Measurements from ENCODE around the gene SIX2.
"Not testable (repeated sequence)": the region's sequence is repeated elsewhere in the genome, so short reads cannot be mapped to it uniquely, and the experiment has no call there.

Gene SIX2

GRCh38 chr2:45009303-45009927, at the start of gene SIX2:
SIX2 (minus strand) TSS chr2:45009452; CDS start chr2:45009110, 342 bp downstream.
- DNase-seq, result peak; percentile 92 to 95

DNA sequence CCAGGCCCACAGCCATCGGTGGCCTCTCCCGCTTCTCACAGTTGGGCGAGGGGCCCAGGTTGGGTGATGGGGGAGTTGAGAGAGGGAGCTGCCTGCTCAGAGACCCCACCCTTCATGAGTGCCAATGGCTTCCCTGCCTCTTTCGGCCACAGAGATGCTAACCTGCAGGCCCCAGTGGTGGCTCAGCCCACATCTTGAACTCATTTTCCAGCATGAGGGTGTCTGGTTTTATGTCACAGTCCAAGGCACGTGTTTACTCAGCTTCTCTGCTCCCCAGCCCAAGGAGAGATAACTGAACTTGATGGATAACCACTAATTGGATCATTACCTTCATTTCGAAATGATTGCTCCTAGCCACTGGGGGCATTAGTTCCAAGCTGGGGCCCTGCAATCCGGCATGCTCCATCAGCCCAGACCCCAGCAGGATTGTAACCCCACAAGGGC, 45.9 kb upstream of the SIX2 start:
- no peak for DNase-seq

- no peak for DNase-seq
Observed at GRCh38 chr2:45053966-45054365, 44.7 kb upstream of the SIX2 start.

GRCh38 chr2:45052388-45052928, 43.2 kb upstream of the SIX2 start:
- no peak for DNase-seq

DNA sequence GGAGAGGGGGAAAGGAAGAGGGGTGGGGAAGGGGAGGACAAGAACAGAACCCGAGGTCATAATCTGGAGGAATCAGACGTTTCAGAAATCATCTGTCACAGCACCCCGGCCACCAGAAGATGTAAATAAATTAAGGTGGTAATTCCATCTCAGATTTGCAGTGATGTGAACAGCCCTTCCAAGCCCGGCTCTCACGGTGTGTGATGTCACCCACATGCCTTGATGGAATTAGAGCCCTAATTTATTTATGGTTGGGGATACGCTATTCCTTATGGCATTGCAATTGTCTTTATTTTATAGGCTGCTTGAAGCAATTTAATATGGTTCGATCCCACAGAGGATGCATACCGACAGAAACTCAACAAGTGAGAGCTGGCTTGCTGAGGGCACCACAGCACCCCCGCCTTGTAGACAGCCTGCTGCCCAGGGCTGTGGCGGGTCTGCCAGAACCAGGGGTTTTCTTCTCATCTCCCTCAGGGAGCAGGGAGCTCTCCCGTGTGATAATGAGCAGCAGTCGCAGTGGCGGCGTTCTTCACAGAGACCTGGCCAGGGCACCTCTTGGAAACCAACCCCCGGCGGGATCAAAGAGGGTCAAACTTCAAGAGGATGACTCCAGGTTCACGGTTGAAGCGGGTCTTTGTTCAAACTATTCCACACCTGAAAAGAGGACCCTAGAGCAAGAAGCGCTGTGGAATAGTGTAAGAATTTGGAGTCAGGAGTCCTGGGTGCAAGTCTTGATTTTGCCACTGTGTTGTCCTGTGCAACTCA, 40.5 kb upstream of the SIX2 start:
- DNase-seq, result no peak

DNA sequence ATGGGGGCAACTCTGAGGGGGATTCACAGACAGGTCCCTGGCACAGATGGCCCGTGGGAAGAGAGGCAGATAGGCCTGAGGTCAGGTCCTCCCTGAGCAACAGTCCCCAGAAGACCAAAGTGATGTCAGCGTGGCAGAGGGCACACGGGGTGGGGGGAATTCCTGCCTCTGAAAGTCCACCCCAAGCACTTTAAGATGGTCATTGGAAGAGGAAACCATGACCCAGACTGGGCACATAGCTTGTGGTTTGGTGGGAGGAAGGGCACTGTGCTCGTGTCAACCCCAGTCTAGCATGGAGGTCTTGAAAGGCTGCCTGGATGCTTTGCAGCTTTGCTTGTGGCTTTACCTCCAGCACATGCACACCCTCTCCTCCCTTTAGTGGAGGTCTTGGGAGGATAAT, 38.0 kb upstream of the SIX2 start:
- no peak for DNase-seq

- DNase-seq, result no peak
Observed at GRCh38 chr2:45046786-45047185, 37.5 kb upstream of the SIX2 start.

- DNase-seq, result no peak
Observed at GRCh38 chr2:45045706-45046105, 36.5 kb upstream of the SIX2 start.

GRCh38 chr2:45044916-45045315, 35.7 kb upstream of the SIX2 start:
- no peak for DNase-seq

DNA sequence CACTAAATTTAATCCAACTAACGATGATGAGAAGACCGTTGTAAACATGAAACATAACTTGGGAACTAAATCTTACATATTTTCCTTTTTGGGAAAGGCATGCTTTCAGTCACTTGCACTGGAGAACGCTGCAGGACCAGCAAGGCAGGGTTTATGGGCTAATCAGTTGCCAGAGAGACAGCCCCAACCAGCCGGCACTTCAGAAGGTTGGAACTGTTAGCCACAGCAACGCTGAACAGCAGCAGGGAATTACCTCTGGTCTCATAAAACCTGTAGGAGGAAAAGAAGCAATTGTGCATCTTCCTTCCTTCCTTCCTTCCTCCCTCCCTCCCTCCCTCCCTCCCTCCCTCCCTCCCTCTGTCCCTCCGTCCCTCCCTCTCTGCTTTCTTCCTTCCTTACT, 33.9 kb upstream of the SIX2 start:
- DNase-seq, result no peak

DNA sequence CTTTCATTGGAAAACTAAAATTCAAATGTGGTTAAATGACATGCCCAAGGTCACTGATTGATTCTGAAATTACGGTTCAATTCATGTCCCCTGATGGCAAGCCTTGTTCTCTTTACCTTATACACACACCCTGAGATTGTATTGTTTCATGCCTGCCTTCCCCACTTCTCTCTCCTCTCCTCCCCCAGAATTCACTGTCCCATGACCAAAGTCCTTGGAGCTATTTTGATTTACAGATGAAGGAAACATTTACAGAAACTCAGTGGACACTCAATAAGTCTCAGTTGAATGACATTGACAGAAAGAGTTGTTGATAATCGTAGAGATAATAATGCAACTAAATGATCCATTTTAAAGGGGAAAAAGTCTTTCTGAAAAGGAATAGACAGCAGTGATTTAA, 33.1 kb upstream of the SIX2 start:
- DNase-seq, result no peak

- no peak for DNase-seq
Observed at GRCh38 chr2:45040786-45041185, 31.5 kb upstream of the SIX2 start.

DNA sequence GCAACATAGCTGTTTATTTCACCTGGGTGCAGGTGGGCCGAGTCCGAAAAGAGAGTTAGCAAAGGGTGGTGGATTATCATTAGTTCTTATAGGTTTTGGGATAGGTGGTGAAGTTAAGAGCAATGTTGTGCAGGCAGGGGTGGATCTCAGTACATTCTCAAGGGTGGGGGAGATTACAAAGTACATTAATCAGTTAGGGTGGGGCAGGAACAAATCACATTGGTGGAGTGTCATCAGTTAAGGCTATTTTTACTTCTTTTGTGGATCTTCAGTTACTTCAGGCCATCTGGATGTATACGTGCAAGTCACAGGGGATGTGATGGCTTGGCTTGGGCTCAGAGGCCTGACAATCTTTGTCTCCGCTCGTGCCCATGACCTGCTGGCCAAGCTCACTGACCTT, 30.6 kb upstream of the SIX2 start:
- DNase-seq, result not testable (repeated sequence)

- DNase-seq, result not testable (repeated sequence)
Observed at GRCh38 chr2:45038861-45039260, 29.6 kb upstream of the SIX2 start.

GRCh38 chr2:45033302-45033701, 24.1 kb upstream of the SIX2 start:
- no peak for DNase-seq

DNA sequence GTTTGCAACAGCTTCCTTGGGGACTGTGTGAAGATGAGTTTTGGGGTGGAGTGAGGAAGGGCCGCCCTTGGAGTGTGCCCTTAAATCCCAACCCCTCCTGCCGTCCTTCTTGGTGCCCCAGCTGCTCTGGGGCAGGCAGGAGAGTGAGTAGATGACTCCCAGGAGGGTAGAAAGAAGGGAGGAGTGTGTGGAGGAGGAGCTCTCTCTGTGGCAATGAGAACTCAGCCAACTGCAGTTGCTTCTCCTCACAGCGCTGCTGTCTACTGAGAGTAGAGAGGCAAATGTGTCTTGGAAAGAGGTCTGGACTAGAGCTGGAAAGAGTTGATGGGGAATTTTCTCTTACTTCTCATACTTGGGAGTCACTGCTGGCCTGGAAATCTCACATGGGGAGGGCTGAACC, 21.8 kb upstream of the SIX2 start:
- no peak for DNase-seq

DNA sequence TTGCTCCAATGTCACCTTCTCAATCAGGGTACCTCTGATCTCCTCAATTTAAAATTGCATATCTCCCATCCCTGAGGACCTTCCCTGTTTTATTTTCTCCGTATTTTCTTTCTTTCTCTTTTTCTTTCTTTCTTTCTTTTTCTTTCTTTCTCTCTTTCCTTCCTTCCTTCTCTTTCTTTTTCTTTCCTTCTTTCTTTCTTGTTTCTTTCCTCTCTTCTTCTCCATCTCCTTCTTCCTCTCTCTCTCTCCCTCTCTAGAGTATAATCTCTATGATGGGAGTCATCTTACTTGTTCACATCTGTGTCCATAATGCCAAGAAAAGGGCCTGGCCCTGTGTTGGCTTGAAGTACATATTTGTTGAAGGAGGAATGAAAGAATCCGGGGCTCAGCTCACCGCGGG, 21.3 kb upstream of the SIX2 start:
- no peak for DNase-seq

GRCh38 chr2:45029215-45029614, 20.0 kb upstream of the SIX2 start:
- no peak for DNase-seq

- DNase-seq, result no peak
Observed at GRCh38 chr2:45028276-45028675, 19.0 kb upstream of the SIX2 start.

GRCh38 chr2:45026924-45027450, 17.7 kb upstream of the SIX2 start:
- no peak for DNase-seq

DNA sequence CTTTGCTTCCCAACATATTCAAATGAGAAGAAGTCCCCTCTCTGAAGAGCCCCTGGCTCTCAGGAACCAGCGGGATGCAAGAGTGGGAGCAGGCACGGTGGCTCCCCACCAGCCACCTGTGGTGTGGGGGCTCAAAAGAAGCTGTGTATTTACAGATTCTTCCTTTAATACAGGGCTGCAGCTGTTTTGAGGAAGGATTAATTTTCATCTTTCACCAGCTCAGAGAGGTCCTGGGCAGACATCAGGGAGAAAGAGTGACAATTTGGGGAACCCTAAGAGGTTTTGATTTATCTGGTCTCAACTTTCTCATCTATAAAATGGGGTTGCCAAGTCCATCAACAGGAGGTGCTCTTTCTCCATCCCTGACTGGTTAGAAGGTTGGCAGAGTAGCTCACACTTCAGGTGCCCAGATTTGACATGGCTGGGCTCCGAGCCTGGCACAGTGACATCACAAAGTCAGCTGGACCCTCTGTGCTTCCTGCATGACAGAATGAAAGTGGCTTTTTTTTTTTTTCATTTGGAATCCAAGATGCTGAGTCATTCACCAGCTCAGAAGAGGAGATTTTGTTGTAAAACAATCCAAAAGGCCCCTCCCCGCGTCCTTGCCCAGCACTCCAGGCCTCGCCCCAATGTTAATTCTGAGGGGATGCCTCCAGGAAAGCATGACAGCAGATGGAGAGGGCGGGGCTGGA, 15.5 kb upstream of the SIX2 start:
- no peak for DNase-seq

- DNase-seq, result no peak
Observed at GRCh38 chr2:45024097-45024496, 14.8 kb upstream of the SIX2 start.

DNA sequence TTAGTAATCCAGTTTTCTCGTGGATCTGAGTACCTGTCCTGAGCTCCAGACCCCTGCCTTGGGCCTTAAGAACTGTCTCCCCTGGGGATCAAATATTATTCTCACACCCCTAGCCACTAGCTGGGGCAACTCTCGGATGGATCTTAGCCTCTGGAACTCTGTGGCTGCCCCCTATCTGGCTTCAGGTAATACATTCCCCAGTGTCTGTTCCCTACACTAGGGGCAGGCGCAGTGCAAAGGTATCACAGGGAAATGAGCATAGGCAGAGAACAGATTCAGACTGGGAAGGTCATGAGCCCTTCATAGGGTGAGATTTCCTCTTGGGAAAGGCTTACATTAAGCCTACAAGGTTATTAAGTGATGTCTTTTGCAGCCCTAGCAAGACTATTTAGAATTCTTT, 11.2 kb upstream of the SIX2 start:
- no peak for DNase-seq

GRCh38 chr2:45018023-45018422, 8.8 kb upstream of the SIX2 start:
- DNase-seq, result no peak

Data from Kasumi-1 (cell line).